MG63 (cell line): ENCODE results near the gene OTP. TPM values are rescaled to one million over a fixed set of nuclear protein-coding genes. Genes with fewer than 3 reads are reported as not detected.

Experiments
- DNase-seq: peaks from one replicate; pipeline ENCODE4 v3.0.0-alpha.2; 2020
- H3K27me3 ChIP-seq: fragments of 250-450 bp; sonication (Bioruptor Pico); 2 replicates; pipeline ENCODE4 v1.5.1; 2020; ENCODE audit warnings: mild to moderate bottlenecking, moderate library complexity
- H3K36me3 ChIP-seq: fragments of 250-450 bp; sonication (Bioruptor Pico); 2 replicates; pipeline ENCODE4 v1.5.1; 2020; ENCODE audit warnings: mild to moderate bottlenecking, moderate library complexity
- H3K4me3 ChIP-seq: fragments of 250-450 bp; sonication (Bioruptor Pico); 2 replicates; pipeline ENCODE4 v1.5.1; 2020; ENCODE audit warnings: mild to moderate bottlenecking, moderate library complexity
- H3K9me3 ChIP-seq: fragments of 250-450 bp; sonication (Bioruptor Pico); 2 replicates; pipeline ENCODE4 v1.5.1; 2020; ENCODE audit warnings: mild to moderate bottlenecking, moderate library complexity
- total RNA-seq: library from RNA; depleted of rRNA; stranded (reverse); fragments of >200 nt; shearing (Covaris generic); gene quantifications from 2 replicates; pipeline ENCODE4 v1.2.3, GENCODE V29; 2014; ENCODE audit warnings: low replicate concordance; rRNA removed

The OTP gene
- total RNA-seq: not detected in 2 replicates

GRCh38 chr5:77637998-77638762, at the start of gene OTP:
OTP (minus strand) TSS chr5:77638713; CDS start chr5:77638549, 164 bp downstream.
- DNase-seq: no peak
- Histone ChIP-seq H3K4me3 (peak within 1 kb of the TSS; percentile 24), H3K9me3 (no peaks in the 10 kb centered on the region)

GRCh38 chr5:77683171-77683732, 44.7 kb upstream of the OTP start:
- H3K36me3 ChIP-seq: peaks cover 19% of the 10 kb centered on the region
- no peak for DNase-seq

More at GRCh38 chr5:77637998-77638762, at the start of gene OTP:
- Histone ChIP-seq H3K36me3 (no peaks in the 10 kb centered on the region), H3K27me3 (peaks cover 32% of the 10 kb centered on the region)

GRCh38 chr5:77670526-77670925, 32.0 kb upstream of the OTP start:
- Histone ChIP-seq H3K27me3 (0 out of 2 replicates have a peak, but pooled peaks cover 2% of the 10 kb centered on the region), H3K9me3 (peaks cover 1% of the 10 kb centered on the region; the same call in 1 of the 2 replicates)
- DNase-seq: no peak

More at GRCh38 chr5:77683171-77683732, 44.7 kb upstream of the OTP start:
- H3K27me3 ChIP-seq: no peaks in the 10 kb centered on the region
- H3K4me3 ChIP-seq: no peak overlapping the region
- H3K9me3 ChIP-seq: no peaks in the 10 kb centered on the region

GRCh38 chr5:77669677-77670076, 31.2 kb upstream of the OTP start:
- no peak for DNase-seq
- Histone ChIP-seq H3K36me3 (no peaks in the 10 kb centered on the region), H3K27me3 (0 out of 2 replicates have a peak, but pooled peaks cover 2% of the 10 kb centered on the region), H3K9me3 (no peaks in the 10 kb centered on the region), H3K4me3 (no peak overlapping the region)

More at GRCh38 chr5:77670526-77670925, 32.0 kb upstream of the OTP start:
- Histone ChIP-seq H3K36me3 (no peaks in the 10 kb centered on the region), H3K4me3 (no peak overlapping the region)

GRCh38 chr5:77663090-77663863, 24.8 kb upstream of the OTP start:
- no peaks in the 10 kb centered on the region for H3K9me3 ChIP-seq
- H3K36me3 ChIP-seq: no peaks in the 10 kb centered on the region
- DNase-seq: peak; percentile 16
- no peak overlapping the region for H3K4me3 ChIP-seq
- H3K27me3 ChIP-seq: 0 out of 2 replicates have a peak, but pooled peaks cover 2% of the 10 kb centered on the region

GRCh38 chr5:77662635-77663034, 24.1 kb upstream of the OTP start:
- Histone ChIP-seq H3K9me3 (no peaks in the 10 kb centered on the region), H3K36me3 (no peaks in the 10 kb centered on the region), H3K27me3 (no peaks in the 10 kb centered on the region), H3K4me3 (no peak overlapping the region)
- no peak for DNase-seq

GRCh38 chr5:77658662-77659061, 20.1 kb upstream of the OTP start:
- Histone ChIP-seq H3K36me3 (no peaks in the 10 kb centered on the region), H3K27me3 (peaks cover 6% of the 10 kb centered on the region; the same call in 1 of the 2 replicates), H3K9me3 (no peaks in the 10 kb centered on the region), H3K4me3 (no peak overlapping the region)
- DNase-seq: no peak

- H3K27me3 ChIP-seq: peaks cover 2% of the 10 kb centered on the region; the same call in 1 of the 2 replicates
- DNase-seq: no peak
- H3K9me3 ChIP-seq: no peaks in the 10 kb centered on the region
- H3K36me3 ChIP-seq: no peaks in the 10 kb centered on the region
- H3K4me3 ChIP-seq: no peak overlapping the region
These were observed 12.8 kb upstream of the OTP start for GRCh38 chr5:77651343-77651742.

- Histone ChIP-seq H3K9me3 (no peaks in the 10 kb centered on the region), H3K27me3 (peaks cover 7% of the 10 kb centered on the region), H3K4me3 (no peak overlapping the region), H3K36me3 (no peaks in the 10 kb centered on the region)
- DNase-seq: no peak
These were observed 12.2 kb upstream of the OTP start for GRCh38 chr5:77650686-77651085.

- DNase-seq: no peak
- H3K27me3 ChIP-seq: peaks cover 9% of the 10 kb centered on the region
- H3K4me3 ChIP-seq: no peak overlapping the region
- no peaks in the 10 kb centered on the region for H3K9me3 ChIP-seq
- no peaks in the 10 kb centered on the region for H3K36me3 ChIP-seq
These were observed 11.3 kb upstream of the OTP start for GRCh38 chr5:77649776-77650175.

GRCh38 chr5:77645995-77646639, 7.6 kb upstream of the OTP start:
- Histone ChIP-seq H3K4me3 (no peak overlapping the region), H3K27me3 (peaks cover 16% of the 10 kb centered on the region), H3K9me3 (no peaks in the 10 kb centered on the region)

GRCh38 chr5:77645158-77645994, 6.9 kb upstream of the OTP start:
- peak; percentile 46 for DNase-seq

More at GRCh38 chr5:77645995-77646639, 7.6 kb upstream of the OTP start:
- H3K36me3 ChIP-seq: no peaks in the 10 kb centered on the region
- DNase-seq: no peak

GRCh38 chr5:77644371-77645157, 6.1 kb upstream of the OTP start:
- H3K9me3 ChIP-seq: no peaks in the 10 kb centered on the region
- peak overlapping the region; percentile 42 for H3K4me3 ChIP-seq
- no peak for DNase-seq
- H3K36me3 ChIP-seq: no peaks in the 10 kb centered on the region
- peaks cover 14% of the 10 kb centered on the region for H3K27me3 ChIP-seq

More at GRCh38 chr5:77645158-77645994, 6.9 kb upstream of the OTP start:
- Histone ChIP-seq H3K27me3 (peaks cover 16% of the 10 kb centered on the region), H3K4me3 (peak overlapping the region; percentile 42), H3K9me3 (no peaks in the 10 kb centered on the region), H3K36me3 (no peaks in the 10 kb centered on the region)

- Histone ChIP-seq H3K9me3 (no peaks in the 10 kb centered on the region), H3K4me3 (no peak overlapping the region; the same call in 1 of the 2 replicates), H3K27me3 (peaks cover 14% of the 10 kb centered on the region), H3K36me3 (no peaks in the 10 kb centered on the region)
- no peak for DNase-seq
These were observed 5.3 kb upstream of the OTP start for GRCh38 chr5:77643654-77644370.
